GM23338 (cell line): ENCODE results near the gene CNTNAP2.

Experiments
- CREB1 ChIP-seq: fragments of 250-450 bp; sonication (Bioruptor Pico); IDR thresholded peaks from 2 replicates; pipeline ENCODE4 v1.5.0; 2020; ENCODE audit warnings: low read depth, mild to moderate bottlenecking, moderate library complexity
- CTCF ChIP-seq, 2 experiments: fragments of 200-600 bp in 1 of 2; sonication (generic) in 1 of 2; conservative IDR thresholded peaks; 2 replicates each; pipeline versions ENCODE4 v1.5.1 to v1.6.1; 2016 to 2017; ENCODE audit warnings: antibody characterized with exemption in 2 of 2, low read depth in 2 of 2, mild to moderate bottlenecking in 2 of 2, moderate library complexity in 1 of 2
- ETS1 ChIP-seq: IDR thresholded peaks from 2 replicates; pipeline ENCODE4 v1.6.1; 2016; ENCODE audit warnings: antibody characterized with exemption
- EZH2 ChIP-seq: fragments of 200-600 bp; sonication (generic); IDR thresholded peaks from one replicate; pipeline ENCODE4 v1.8.0; 2017; ENCODE audit warnings: antibody characterized with exemption, mild to moderate bottlenecking, low read depth; ENCODE audit not compliant: unreplicated experiment
- EZH2phosphoT487 ChIP-seq: fragments of 200-600 bp; sonication (generic); IDR thresholded peaks from one replicate; pipeline ENCODE4 v1.8.1; 2018; ENCODE audit warnings: antibody characterized with exemption; ENCODE audit not compliant: unreplicated experiment
- JUNB ChIP-seq: IDR thresholded peaks from one replicate; pipeline ENCODE4 v1.6.1; 2016; ENCODE audit warnings: antibody characterized with exemption; ENCODE audit not compliant: unreplicated experiment
- POLR2AphosphoS5 ChIP-seq: IDR thresholded peaks from 2 replicates; pipeline ENCODE4 v1.6.1; 2016; ENCODE audit warnings: antibody characterized with exemption, low read depth
- ZNF114 ChIP-seq: fragments of 250-450 bp; sonication (Bioruptor Pico); IDR thresholded peaks from 2 replicates; pipeline ENCODE4 v1.5.0; 2020; ENCODE audit warnings: mild to moderate bottlenecking, moderate library complexity
- TF ChIP-seq, protein P1 (sequence below): IDR thresholded peaks from one replicate; pipeline ENCODE4 v1.6.1; 2018; ENCODE audit warnings: antibody characterized with exemption; ENCODE audit not compliant: unreplicated experiment

- TF ChIP-seq CTCF (conservative IDR thresholded peaks at IDR 0.05; ENCODE audit: low read depth in 2 of 2): no peak
- TF ChIP-seq ETS1: no peak
- no peak for TF ChIP-seq JUNB
- TF ChIP-seq EZH2: no peak
- TF ChIP-seq POLR2AphosphoS5: no peak
- TF ChIP-seq EZH2phosphoT487: no peak
- TF ChIP-seq, protein P1, sequence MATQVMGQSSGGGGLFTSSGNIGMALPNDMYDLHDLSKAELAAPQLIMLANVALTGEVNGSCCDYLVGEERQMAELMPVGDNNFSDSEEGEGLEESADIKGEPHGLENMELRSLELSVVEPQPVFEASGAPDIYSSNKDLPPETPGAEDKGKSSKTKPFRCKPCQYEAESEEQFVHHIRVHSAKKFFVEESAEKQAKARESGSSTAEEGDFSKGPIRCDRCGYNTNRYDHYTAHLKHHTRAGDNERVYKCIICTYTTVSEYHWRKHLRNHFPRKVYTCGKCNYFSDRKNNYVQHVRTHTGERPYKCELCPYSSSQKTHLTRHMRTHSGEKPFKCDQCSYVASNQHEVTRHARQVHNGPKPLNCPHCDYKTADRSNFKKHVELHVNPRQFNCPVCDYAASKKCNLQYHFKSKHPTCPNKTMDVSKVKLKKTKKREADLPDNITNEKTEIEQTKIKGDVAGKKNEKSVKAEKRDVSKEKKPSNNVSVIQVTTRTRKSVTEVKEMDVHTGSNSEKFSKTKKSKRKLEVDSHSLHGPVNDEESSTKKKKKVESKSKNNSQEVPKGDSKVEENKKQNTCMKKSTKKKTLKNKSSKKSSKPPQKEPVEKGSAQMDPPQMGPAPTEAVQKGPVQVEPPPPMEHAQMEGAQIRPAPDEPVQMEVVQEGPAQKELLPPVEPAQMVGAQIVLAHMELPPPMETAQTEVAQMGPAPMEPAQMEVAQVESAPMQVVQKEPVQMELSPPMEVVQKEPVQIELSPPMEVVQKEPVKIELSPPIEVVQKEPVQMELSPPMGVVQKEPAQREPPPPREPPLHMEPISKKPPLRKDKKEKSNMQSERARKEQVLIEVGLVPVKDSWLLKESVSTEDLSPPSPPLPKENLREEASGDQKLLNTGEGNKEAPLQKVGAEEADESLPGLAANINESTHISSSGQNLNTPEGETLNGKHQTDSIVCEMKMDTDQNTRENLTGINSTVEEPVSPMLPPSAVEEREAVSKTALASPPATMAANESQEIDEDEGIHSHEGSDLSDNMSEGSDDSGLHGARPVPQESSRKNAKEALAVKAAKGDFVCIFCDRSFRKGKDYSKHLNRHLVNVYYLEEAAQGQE: no peak
- no peak for TF ChIP-seq ZNF114
- no peak for TF ChIP-seq CREB1
These were observed 2219.8 kb downstream of the CNTNAP2 start for GRCh38 chr7:148336411-148336810.
